ENCODE data around the gene SNAP47. TPM values are rescaled to one million over a fixed set of nuclear protein-coding genes. Genes with fewer than 3 reads are reported as not detected.

The SNAP47 gene
- total and polyA plus RNA-seq, 9 of the 15 experiments (the other 6 are each of a cell fraction or from before 2014, with no cell fraction given) = 2.5 to 41.3 (median 32.6) TPM

GRCh38 chr1:227768640-227769039 lies 33.4 kb downstream of the SNAP47 start (continued):
- TF ChIP-seq, protein P1, sequence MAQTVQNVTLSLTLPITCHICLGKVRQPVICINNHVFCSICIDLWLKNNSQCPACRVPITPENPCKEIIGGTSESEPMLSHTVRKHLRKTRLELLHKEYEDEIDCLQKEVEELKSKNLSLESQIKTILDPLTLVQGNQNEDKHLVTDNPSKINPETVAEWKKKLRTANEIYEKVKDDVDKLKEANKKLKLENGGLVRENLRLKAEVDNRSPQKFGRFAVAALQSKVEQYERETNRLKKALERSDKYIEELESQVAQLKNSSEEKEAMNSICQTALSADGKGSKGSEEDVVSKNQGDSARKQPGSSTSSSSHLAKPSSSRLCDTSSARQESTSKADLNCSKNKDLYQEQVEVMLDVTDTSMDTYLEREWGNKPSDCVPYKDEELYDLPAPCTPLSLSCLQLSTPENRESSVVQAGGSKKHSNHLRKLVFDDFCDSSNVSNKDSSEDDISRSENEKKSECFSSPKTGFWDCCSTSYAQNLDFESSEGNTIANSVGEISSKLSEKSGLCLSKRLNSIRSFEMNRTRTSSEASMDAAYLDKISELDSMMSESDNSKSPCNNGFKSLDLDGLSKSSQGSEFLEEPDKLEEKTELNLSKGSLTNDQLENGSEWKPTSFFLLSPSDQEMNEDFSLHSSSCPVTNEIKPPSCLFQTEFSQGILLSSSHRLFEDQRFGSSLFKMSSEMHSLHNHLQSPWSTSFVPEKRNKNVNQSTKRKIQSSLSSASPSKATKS (CRISPR knock-in tag; IDR thresholded peaks at IDR 0.05) = no peak
- TF ChIP-seq TAF9B (IDR thresholded peaks at IDR 0.05; ENCODE audit: partially characterized antibody) = no peak
- TF ChIP-seq MEF2D (tag; conservative IDR thresholded peaks at IDR 0.05; ENCODE audit: low read depth) = no peak
- no peak for TF ChIP-seq POLR3G (IDR thresholded peaks at IDR 0.05; ENCODE audit: extremely low read depth, insufficient read length, insufficient replicate concordance)
- no peak for TF ChIP-seq ZNF318 (IDR thresholded peaks at IDR 0.05; ENCODE audit: borderline replicate concordance in 1 of 2, low read depth in 1 of 2)
- no peak for TF ChIP-seq ZNF232 (CRISPR knock-in tag; IDR thresholded peaks at IDR 0.05)
- TF ChIP-seq RBM22 (IDR thresholded peaks at IDR 0.05; ENCODE audit: low read depth, low read length, poor library complexity, severe bottlenecking) = no peak
- TF ChIP-seq HDAC3 (IDR thresholded peaks at IDR 0.05; ENCODE audit: borderline replicate concordance, partially characterized antibody) = no peak
- no peak for TF ChIP-seq ZNF224 (CRISPR knock-in tag; IDR thresholded peaks at IDR 0.05)
